GM19023 (cell line): ENCODE data around the gene RBMS3.
A peak's percentile ranks its signal among the peaks of the same experiment; 100 is the strongest.
"Not testable (repeated sequence)": the region's sequence is repeated elsewhere in the genome, so short reads cannot be mapped to it uniquely, and the experiment has no call there.

ENCODE experiments used
- ATAC-seq: cut with Tn5 transposase; IDR thresholded peaks from one replicate; pipeline ENCODE4 v1.9.1; 2021; ENCODE audit warnings: mild to moderate bottlenecking, moderate library complexity; ENCODE audit not compliant: unreplicated experiment

The RBMS3 gene

GRCh38 chr3:29310865-29311264 lies 30.0 kb downstream of the RBMS3 start:
- ATAC-seq: no peak

DNA sequence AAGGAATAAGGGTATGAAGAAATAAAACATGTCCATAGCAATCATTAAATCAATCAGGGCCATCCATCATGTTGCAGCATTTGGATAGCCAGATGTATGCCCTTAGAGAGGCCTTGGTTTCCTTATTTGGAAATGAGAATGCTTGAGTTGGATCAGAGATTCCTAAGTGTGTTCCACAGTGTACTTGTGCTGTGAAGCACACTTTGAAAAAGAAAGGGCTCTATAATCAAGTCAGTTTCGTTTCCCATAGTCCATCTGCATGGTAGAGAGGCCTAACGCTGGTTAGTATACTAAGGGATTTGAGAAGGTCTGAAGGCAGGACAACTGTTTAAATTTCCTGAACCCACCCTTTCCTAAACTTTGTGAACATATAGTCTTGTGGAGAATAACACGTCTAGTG lies 30.9 kb downstream of the RBMS3 start:
- no peak for ATAC-seq

GRCh38 chr3:29312395-29312794 lies 31.5 kb downstream of the RBMS3 start:
- ATAC-seq: no peak

GRCh38 chr3:29312960-29313452 lies 32.1 kb downstream of the RBMS3 start:
- ATAC-seq: no peak

- no peak for ATAC-seq
These were observed 33.3 kb downstream of the RBMS3 start for GRCh38 chr3:29313981-29314726.

GRCh38 chr3:29314727-29315088 lies 33.8 kb downstream of the RBMS3 start:
- ATAC-seq: no peak

DNA sequence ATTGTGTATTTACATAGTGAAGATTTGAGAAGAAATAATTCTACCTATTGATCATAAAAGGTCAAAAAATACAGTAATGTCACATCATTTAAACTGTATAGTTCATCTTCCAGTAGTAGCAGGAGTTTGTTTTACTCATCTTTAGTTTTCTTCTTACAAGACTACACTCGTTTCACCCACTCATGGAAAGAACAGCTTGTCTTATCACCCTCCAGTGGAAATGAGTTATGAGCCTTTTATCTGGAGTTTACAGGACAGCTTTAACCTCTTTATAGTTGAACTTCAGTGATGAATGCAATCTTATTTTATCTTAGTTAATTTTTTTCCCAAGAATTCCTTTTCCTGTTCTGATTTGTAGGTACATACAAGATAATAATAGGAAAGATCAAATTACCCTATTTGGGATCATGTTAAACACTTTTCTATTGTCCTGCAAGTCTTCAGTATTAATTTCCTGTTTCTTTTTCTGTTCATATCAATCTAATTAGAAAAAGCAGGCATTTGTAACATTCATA lies 36.8 kb downstream of the RBMS3 start:
- no peak for ATAC-seq

- ATAC-seq: no peak
These were observed 37.4 kb downstream of the RBMS3 start for GRCh38 chr3:29318251-29318650.

DNA sequence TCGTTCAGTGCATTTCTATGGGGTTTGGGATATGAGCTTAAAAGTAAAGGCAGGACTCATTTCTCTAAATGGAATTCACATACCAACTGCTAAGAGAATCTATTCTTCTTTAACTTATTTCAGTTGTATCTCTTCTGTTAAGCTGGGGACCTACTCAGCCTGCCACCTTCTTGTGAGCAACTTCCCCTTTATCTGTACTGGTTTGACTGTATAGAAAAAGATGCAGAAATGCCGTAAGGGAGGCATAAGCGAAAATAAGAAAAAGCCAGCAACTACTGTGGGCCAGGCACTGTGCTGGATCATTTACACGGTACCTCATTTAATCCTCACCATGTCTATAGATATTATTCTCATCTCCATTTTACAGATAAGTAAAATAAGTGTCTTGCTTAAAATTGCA lies 38.4 kb downstream of the RBMS3 start:
- peak; percentile 82 for ATAC-seq

DNA sequence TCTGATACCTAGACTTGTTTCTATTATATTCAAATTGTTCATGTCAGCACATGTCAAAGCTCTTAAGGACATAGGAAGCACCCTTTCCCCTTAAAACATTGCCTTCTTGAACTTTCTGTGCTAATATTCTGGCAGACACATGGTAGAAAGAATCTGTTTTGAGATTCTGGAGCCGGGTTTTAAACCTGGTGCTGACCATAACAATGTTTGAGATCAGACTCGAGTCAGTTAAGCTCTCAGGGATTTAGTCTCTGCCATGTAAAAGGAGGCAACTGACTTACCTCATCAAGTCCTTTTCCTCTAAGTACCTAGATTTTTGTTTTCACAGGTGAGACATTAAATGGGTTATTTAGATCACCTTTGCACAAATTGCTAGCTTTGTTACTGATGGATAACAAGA lies 38.9 kb downstream of the RBMS3 start:
- no peak for ATAC-seq

DNA sequence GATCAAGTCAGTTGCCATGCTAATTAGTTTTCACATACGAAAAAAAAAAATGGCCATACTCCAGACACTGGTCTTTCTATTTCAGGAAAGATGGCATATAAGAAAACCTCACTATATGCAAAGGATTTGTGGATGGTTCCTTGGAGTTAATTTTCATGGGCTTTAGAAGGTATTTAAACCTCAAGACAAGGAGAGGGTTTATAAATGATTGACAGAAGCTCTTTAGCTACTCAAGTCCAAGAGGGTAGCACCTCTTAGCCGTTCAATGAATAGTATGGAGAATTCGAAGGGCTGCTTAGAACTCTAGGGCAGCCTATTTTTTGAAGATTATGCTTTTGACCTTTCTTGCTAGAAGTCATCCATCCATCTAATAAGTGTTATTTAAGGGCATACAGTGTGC lies 41.7 kb downstream of the RBMS3 start:
- no peak for ATAC-seq

DNA sequence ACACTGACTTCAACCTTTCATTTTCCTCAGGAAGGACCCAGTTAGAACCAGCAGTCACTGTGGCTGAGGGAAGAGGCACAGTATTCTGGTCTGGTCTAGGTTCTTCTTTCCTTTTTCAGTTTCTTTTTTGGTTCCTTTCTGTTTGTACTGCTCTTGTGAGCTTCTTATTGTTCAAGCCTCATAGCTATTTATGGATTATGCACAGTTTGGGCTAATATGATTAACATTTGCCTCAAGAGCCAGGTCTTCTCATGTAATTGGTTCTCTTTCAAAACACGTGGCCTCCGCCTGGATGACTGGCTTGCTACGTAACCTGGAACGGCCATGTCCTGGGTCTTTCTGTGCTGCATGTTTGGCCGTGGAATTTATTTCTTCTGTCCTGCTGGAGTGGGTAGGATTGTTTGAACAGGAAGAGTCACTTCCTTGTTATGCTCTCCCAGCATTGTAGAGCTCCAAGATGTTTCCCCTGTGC lies 43.3 kb downstream of the RBMS3 start:
- ATAC-seq: peak; percentile 90

- not testable (repeated sequence) for ATAC-seq
These were observed 45.7 kb downstream of the RBMS3 start for GRCh38 chr3:29326540-29326939.

DNA sequence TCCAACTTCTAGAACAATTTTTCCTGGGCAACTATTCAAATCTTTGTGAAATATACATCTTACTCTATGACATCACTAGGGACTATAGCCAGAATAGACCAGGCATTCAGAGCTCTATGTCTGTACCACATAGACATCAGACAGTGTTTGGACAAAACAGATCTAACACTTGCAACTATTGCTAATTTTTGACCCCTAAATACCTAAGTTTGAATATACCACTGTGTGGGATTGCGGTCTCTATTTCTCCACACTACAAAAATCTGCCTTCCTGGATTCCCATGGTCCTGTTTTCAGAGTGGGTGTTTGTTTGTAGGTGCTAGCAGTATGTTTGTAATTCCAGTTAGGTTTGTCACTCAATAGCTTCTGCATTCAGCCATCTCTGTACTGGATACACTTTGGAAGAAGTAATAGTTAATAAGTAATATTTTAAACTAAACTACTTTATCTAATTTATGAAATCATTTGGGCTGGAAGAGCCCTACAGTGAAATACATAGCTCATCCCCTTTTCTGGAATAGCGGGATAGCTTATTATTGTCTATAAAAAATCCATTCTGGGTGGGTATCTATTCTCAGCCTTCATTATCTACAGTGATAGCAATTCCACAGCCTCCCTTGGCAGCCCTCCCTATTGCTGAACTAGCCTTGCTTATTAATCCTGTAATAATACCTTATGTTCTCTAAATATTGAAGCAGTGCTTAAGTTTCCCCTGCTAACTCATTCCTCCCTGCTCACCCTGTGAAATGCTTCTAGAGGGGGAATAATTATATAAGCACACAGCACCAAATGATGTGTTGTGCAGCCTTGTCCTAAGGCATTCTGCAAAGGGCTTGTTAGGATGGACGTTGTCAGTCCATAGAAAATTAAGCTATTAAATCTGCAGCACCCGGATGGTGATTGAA lies 49.4 kb downstream of the RBMS3 start:
- no peak for ATAC-seq

DNA sequence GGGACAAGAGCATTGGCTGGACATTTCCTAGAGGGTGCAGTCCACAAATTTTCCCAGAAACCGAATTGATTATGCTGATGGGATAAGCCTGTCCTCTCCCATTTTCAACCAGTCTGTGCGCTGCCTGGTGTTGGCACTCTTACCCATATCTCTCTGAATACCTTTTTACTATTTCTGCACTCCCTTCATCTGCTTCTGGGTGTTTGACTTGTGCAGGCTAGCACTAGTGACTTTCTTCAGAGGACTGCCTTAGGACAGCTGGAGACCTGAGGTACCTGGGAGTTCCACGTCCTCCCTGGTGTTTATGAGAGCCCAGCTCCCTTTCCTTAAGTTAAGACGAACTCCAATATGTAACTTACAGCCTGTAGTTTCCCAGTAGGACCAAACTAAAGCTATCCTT lies 50.2 kb downstream of the RBMS3 start:
- ATAC-seq: no peak

DNA sequence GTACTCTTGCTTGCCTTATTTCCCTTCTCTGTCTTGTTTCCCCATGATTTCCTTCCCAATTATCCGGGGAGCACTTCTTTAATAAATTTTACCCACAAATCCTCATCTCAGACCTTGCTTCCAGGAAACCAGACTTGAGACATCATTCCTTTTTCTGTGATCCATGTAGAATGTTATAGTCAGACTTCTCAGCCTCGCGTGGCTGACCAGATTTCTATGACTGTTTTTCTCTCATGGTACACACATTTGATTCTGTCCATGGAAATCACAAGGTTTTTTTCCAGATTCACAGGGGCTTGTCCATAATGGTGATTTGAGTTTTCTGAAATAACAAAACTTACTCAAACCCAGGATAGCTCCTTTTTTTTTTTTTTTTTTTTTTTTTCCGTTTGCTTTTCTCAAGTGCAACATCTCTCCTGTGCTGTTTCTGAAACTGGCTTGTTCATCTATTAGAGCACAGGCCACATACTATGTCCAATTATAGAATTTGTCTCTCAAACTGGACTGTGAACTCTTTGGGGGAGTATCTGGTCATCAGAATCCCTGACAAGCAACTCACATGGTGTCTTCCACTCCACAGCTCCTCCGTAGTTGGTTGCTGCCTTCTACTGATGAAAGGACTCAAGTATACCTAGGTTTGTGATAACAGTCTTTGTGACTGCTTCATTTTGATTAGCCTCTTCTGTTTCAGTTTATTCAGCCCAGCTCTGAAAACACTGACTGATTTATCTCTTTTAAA lies 50.8 kb downstream of the RBMS3 start:
- ATAC-seq: no peak

- no peak for ATAC-seq
These were observed 51.3 kb downstream of the RBMS3 start for GRCh38 chr3:29332195-29332637.

DNA sequence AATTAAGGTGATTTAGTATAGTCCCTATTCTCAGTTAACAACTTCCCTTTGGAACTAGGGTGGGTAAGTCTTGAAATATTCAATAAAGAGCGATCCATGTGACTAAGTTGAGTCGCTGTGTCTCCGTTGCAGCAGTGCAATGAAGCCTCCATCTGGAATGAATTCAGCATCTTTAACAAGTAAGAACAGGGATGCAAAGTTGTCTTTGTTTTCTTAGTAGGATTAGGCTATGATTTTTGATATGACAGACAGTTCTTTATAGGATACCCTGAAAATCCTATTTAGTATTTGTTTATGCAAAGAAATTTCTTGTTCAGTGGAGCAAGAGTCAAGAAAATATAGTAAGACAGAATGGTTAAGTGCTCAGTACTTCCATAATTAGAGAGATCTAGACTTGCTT lies 52.7 kb downstream of the RBMS3 start:
- ATAC-seq: no peak

DNA sequence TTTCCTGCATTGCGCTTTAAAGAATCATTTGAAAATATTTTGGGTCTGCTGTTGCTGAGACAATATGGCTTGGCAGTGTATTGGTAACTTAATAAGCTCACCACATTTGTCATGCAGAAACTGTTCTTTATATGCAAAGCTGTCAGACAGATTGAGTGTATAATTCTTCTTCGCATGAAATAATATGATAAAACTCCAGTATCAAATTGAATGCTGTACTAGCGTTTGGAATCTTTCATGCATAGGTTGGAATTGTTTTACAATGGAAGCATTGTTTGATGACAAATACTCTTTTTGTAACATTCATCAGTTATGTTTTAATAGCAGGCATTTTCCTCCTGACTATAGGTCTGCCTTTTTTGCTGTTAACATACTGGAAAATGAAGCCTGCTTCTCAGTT lies 53.8 kb downstream of the RBMS3 start:
- ATAC-seq: no peak

DNA sequence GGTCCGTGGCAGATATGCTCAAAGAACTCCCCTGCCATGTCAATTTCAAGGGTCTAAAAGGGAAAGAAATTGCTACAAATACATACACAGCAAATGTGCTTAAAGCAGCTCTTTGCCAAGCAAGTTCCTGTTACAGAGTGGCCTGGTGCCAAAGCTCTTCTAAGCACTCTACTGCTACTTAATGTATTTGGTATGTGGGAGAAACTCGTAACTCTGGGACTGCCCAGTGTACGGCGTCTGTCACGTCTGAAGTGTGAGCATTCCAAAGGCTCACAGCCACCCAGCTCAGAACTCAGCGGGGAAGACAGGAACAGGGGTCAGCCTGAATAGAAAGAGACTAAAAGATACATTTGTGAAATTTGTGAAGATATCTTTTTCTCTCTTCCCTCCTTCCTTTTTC lies 54.6 kb downstream of the RBMS3 start:
- ATAC-seq: no peak

DNA sequence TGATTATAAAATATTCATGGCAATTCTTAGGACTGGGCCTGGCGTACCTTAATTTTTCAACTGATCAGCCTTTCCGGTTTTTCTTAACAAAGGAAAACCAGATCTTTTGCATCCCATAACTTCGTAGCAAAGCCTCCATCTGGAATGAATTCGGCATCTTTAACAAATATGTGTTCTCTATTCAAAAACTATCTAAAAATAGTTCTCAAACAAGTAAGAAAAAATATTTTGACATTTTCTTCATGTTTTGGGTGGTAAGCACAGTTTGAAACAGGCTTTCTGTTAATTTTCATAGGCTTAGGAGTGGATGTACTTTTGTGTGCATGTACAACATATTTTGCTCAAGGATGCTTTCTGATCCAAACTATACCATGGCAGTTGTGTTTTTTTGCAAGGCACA lies 55.1 kb downstream of the RBMS3 start:
- ATAC-seq: no peak
